ENCODE results near the gene MTCH2.

DNA sequence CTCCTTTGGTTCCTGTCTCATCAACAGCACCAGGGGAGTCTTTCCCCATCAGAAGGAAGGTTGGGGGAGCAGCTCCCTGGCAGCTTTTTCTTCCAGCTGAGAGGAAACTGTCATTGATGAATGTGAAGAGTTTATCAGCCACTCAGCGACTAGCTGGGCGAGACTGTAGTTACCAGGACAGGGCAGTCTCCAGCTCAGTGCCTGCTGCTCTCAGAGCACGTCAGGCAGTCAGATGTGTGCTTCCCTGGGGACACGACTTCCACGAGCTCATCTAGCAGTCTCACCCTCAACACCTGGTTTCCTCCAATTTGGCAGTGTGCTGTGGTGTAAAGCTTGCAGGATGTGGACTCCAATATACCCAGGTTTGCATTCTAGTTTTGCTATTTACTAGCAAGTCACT lies 35.6 kb downstream of the MTCH2 start:
- TF ChIP-seq ZNF274 (IDR thresholded peaks at IDR 0.05; ENCODE audit: low read depth, low read length) (no peak), YY1 (IDR thresholded peaks at IDR 0.05; ENCODE audit: insufficient read depth, insufficient read length) (no peak), SUZ12 (IDR thresholded peaks at IDR 0.05; ENCODE audit: extremely low read depth, insufficient read depth, insufficient read length) (no peak)

Measured in NT2/D1 (cell line).